Caco-2 (cell line): ENCODE data around the gene CBX4. TPM values are rescaled to one million over a fixed set of nuclear protein-coding genes. Genes with fewer than 3 reads are reported as not detected.

ENCODE experiments used
- BruUV-seq: library from RNA; stranded (reverse); fragments of 400-500 nt; replicated peaks from 2 replicates; lab custom pipeline; 2021; lab: Mats Ljungman, UMichigan
- CTCF ChIA-PET: fragments of 300-600 bp; sonication (Branson Sonifier 250); formaldehyde crosslinking; loops from one replicate; lab custom pipeline; 2022; ENCODE audit warnings: antibody characterized with exemption; lab: Charles Lee
- POLR2A ChIA-PET: fragments of 300-600 bp; sonication (Branson Sonifier 250); formaldehyde crosslinking; loops from one replicate; lab custom pipeline; 2022; ENCODE audit warnings: antibody characterized with exemption; lab: Charles Lee
- DNase-seq, 2 experiments: peaks; one replicate each; pipeline versions ENCODE4 v3.0.0 to v3.0.0-alpha.2; 2020 to 2022
- H3K27me3 ChIP-seq: replicated peaks from 2 replicates; pipeline ENCODE4 v1.6.0; 2011; ENCODE audit warnings: low read length; ENCODE audit not compliant: control insufficient read depth, insufficient read depth
- H3K36me3 ChIP-seq: 2 replicates; pipeline ENCODE4 v1.5.1; 2011; ENCODE audit warnings: low read length; ENCODE audit not compliant: control insufficient read depth, insufficient read depth
- H3K4me1 ChIP-seq: fragments of 250-450 bp; sonication (Bioruptor Pico); 2 replicates; pipeline ENCODE4 v1.5.1; 2020; ENCODE audit warnings: mild to moderate bottlenecking
- H3K4me3 ChIP-seq: 2 replicates; pipeline ENCODE4 v1.5.1; 2011; ENCODE audit warnings: low read depth, mild to moderate bottlenecking, control low read depth, low read length
- H3K9me3 ChIP-seq: fragments of 250-450 bp; sonication (Bioruptor Pico); 2 replicates; pipeline ENCODE4 v1.5.1; 2020; ENCODE audit warnings: mild to moderate bottlenecking, moderate library complexity
- H3K27ac Mint-ChIP-seq: one replicate; pipeline ENCODE4 v1.8.0; 2022; ENCODE audit warnings: mixed read lengths; ENCODE audit not compliant: unreplicated experiment
- H3K27me3 Mint-ChIP-seq: one replicate; pipeline ENCODE4 v1.8.0; 2022; ENCODE audit warnings: mixed read lengths; ENCODE audit not compliant: insufficient read depth, unreplicated experiment
- H3K36me3 Mint-ChIP-seq: one replicate; pipeline ENCODE4 v1.8.0; 2022; ENCODE audit warnings: mild to moderate bottlenecking, mixed read lengths; ENCODE audit not compliant: insufficient read depth, unreplicated experiment
- H3K4me1 Mint-ChIP-seq: one replicate; pipeline ENCODE4 v1.8.0; 2022; ENCODE audit warnings: low read depth, mixed read lengths; ENCODE audit not compliant: unreplicated experiment
- H3K4me3 Mint-ChIP-seq: one replicate; pipeline ENCODE4 v1.8.0; 2022; ENCODE audit warnings: mild to moderate bottlenecking, moderate library complexity, mixed read lengths; ENCODE audit not compliant: unreplicated experiment
- H3K9me3 Mint-ChIP-seq: one replicate; pipeline ENCODE4 v1.8.0; 2022; ENCODE audit warnings: mixed read lengths; ENCODE audit not compliant: unreplicated experiment
- intact Hi-C: fragments of 100-400 bp; cut with micrococcal nuclease; formaldehyde crosslinking; loops from one replicate; pipeline ENCODE4 v1.10.0; 2022; ENCODE audit not compliant: unreplicated experiment
- total RNA-seq: library from RNA; stranded (reverse); gene quantifications from 2 replicates; pipeline ENCODE4 v1.2.3, GENCODE V29; 2022
- TF ChIP-seq, protein P1 (sequence below), 2 experiments: fragments of 200-600 bp in 1 of 2; IDR thresholded peaks; 1 replicate in 1 of 2; 2 replicates in 1 of 2; pipeline versions ENCODE4 v1.5.1 to v1.8.0; 2011 to 2022; ENCODE audit warnings: antibody characterized with exemption in 1 of 2, control low read depth in 1 of 2, inconsistent platforms in 1 of 2, low read depth in 1 of 2, low read length in 1 of 2, mild to moderate bottlenecking in 1 of 2, moderate library complexity in 1 of 2; ENCODE audit not compliant: insufficient read depth in 1 of 2, severe bottlenecking in 1 of 2, unreplicated experiment in 1 of 2

CBX4 gene
- total RNA-seq, 1 experiment from 2014 or later, result 114 TPM

GRCh38 chr17:79841369-79842135, 2.3 kb upstream of the CBX4 start:
- Mint-ChIP-seq H3K4me3 (peak overlapping the region; percentile 80), H3K27ac (peak overlapping the region; percentile 91), H3K27me3 (no peaks in the 10 kb centered on the region), H3K9me3 (no peaks in the 10 kb centered on the region), H3K36me3 (peaks cover 45% of the 10 kb centered on the region), H3K4me1 (peaks cover 7% of the 10 kb centered on the region)
- Histone ChIP-seq H3K36me3 (no peaks in the 10 kb centered on the region), H3K27me3 (no peaks in the 10 kb centered on the region), H3K4me1 (peaks cover 51% of the 10 kb centered on the region), H3K9me3 (no peaks in the 10 kb centered on the region), H3K4me3 (peak overlapping the region; percentile 68)
- POLR2A ChIA-PET, result interaction anchor here (0.6 to 8.0 kb wide), 12 partner anchors 8 to 151 kb away, joined by 3 to 174 read pairs (median 14); partner anchors contain the start of gene CBX8
- DNase-seq, result peak; percentile 66 to 69
- intact Hi-C loops, result loop anchor here (2.0 kb wide), 2 partner anchors 31 to 99 kb away; no protein-coding TSS in a partner anchor
- BruUV-seq, result TSS peak; percentile 34
- CTCF ChIA-PET, result interaction anchor here (0.7 to 4.2 kb wide), 17 partner anchors 24 to 167 kb away, joined by 3 to 87 read pairs (median 3); partner anchors contain the start of gene CBX8
- TF ChIP-seq, protein P1, sequence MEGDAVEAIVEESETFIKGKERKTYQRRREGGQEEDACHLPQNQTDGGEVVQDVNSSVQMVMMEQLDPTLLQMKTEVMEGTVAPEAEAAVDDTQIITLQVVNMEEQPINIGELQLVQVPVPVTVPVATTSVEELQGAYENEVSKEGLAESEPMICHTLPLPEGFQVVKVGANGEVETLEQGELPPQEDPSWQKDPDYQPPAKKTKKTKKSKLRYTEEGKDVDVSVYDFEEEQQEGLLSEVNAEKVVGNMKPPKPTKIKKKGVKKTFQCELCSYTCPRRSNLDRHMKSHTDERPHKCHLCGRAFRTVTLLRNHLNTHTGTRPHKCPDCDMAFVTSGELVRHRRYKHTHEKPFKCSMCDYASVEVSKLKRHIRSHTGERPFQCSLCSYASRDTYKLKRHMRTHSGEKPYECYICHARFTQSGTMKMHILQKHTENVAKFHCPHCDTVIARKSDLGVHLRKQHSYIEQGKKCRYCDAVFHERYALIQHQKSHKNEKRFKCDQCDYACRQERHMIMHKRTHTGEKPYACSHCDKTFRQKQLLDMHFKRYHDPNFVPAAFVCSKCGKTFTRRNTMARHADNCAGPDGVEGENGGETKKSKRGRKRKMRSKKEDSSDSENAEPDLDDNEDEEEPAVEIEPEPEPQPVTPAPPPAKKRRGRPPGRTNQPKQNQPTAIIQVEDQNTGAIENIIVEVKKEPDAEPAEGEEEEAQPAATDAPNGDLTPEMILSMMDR (IDR thresholded peaks at IDR 0.05; ENCODE audit: insufficient read depth in 1 of 2, low read depth in 1 of 2, low read length in 1 of 2, severe bottlenecking in 1 of 2, unreplicated experiment in 1 of 2), result no peak

- H3K36me3 Mint-ChIP-seq, result peaks cover 52% of the 10 kb centered on the region
- CTCF ChIA-PET, result interaction anchor here (0.6 to 4.2 kb wide), 18 partner anchors 23 to 286 kb away, joined by 3 to 87 read pairs (median 4); partner anchors contain the start of gene CBX8
- POLR2A ChIA-PET, result interaction anchor here (0.5 to 8.0 kb wide), 14 partner anchors 9 to 151 kb away, joined by 3 to 174 read pairs (median 4); partner anchors contain the start of gene CBX8
Measured at GRCh38 chr17:79840989-79841286, 1.7 kb upstream of the CBX4 start.

More at GRCh38 chr17:79840989-79841286, 1.7 kb upstream of the CBX4 start:
- Histone ChIP-seq H3K4me1 (peaks cover 51% of the 10 kb centered on the region), H3K27me3 (no peaks in the 10 kb centered on the region), H3K9me3 (no peaks in the 10 kb centered on the region), H3K36me3 (peaks cover under 1% of the 10 kb centered on the region), H3K4me3 (peak overlapping the region; percentile 68)
- no peak for DNase-seq
- TF ChIP-seq, protein P1 (IDR thresholded peaks at IDR 0.05; ENCODE audit: insufficient read depth in 1 of 2, low read depth in 1 of 2, low read length in 1 of 2, severe bottlenecking in 1 of 2, unreplicated experiment in 1 of 2), result no peak
- Mint-ChIP-seq H3K27me3 (no peaks in the 10 kb centered on the region), H3K27ac (peak overlapping the region; percentile 91), H3K9me3 (no peaks in the 10 kb centered on the region), H3K4me1 (peaks cover 3% of the 10 kb centered on the region), H3K4me3 (peak overlapping the region; percentile 80)
- intact Hi-C loops, result loop anchor here (1.0 to 2.0 kb wide), 3 partner anchors 30 to 98 kb away; no protein-coding TSS in a partner anchor
- BruUV-seq, result no TSS peak
